Stimulated activated naive CD8-positive, alpha-beta T cell treated with anti-CD3 and anti-CD28 coated beads, Interleukin-15, amount 100 ng/mL, for 72 hours (primary cell): ENCODE data around the gene EDIL3.

ENCODE experiments used
- ATAC-seq: fragments of 150-1000 bp; cut with Tn5 transposase; 2 replicates; pipeline ENCODE4 v1.10.0; 2021; ENCODE audit warnings: mild to moderate bottlenecking, moderate library complexity
- DNase-seq, 2 donors: peaks; one replicate each; pipeline ENCODE4 v3.0.0; 2021 to 2022
- H3K27ac Mint-ChIP-seq, 2 donors: one replicate each; pipeline ENCODE4 v1.8.0; 2022; ENCODE audit warnings: mild to moderate bottlenecking in 2 of 2, mixed read lengths in 2 of 2, moderate library complexity in 2 of 2
- H3K27me3 Mint-ChIP-seq: one replicate; pipeline ENCODE4 v1.8.0; 2022; ENCODE audit warnings: mixed read lengths
- H3K4me1 Mint-ChIP-seq: one replicate; pipeline ENCODE4 v1.8.0; 2022; ENCODE audit warnings: mild to moderate bottlenecking, mixed read lengths
- H3K4me3 Mint-ChIP-seq, 2 donors: one replicate each; pipeline ENCODE4 v1.8.0; 2022; ENCODE audit warnings: mild to moderate bottlenecking in 2 of 2, mixed read lengths in 2 of 2, moderate library complexity in 1 of 2
- H3K9me3 Mint-ChIP-seq, 2 donors: one replicate each; pipeline ENCODE4 v1.8.0; 2022; ENCODE audit warnings: mixed read lengths in 2 of 2

EDIL3 gene

GRCh38 chr5:84137541-84137940 is 247.1 kb downstream of the EDIL3 start:
- no peak overlapping the region for H3K27ac Mint-ChIP-seq
- DNase-seq = no peak
- H3K9me3 Mint-ChIP-seq = no peaks in the 10 kb centered on the region
- H3K4me1 Mint-ChIP-seq = no peaks in the 10 kb centered on the region
- no peak overlapping the region for H3K4me3 Mint-ChIP-seq
- ATAC-seq = no peak
- H3K27me3 Mint-ChIP-seq = no peaks in the 10 kb centered on the region

DNA sequence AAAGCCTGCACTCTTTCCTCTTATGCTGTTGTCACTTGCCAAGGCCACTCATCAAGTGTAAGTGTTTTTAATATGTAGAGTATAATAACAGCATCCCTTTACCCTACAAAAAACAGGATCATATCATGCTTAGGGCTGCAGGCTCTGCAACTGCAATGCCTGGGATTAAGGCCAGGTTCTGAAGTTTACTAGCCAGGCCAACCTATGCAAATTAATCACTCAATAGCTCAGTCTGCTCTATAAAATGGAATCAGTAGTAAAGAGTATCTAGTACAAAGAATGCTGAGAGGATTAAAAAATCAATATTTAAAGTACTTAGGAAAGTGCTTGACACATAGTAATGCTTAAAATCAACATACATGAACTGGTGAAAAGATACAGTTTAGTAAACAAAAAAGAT is 253.3 kb downstream of the EDIL3 start:
- ATAC-seq = no peak
- no peak for DNase-seq
- Mint-ChIP-seq H3K27me3 (no peaks in the 10 kb centered on the region), H3K4me1 (no peaks in the 10 kb centered on the region), H3K4me3 (no peak overlapping the region), H3K9me3 (no peaks in the 10 kb centered on the region), H3K27ac (no peak overlapping the region)

DNA sequence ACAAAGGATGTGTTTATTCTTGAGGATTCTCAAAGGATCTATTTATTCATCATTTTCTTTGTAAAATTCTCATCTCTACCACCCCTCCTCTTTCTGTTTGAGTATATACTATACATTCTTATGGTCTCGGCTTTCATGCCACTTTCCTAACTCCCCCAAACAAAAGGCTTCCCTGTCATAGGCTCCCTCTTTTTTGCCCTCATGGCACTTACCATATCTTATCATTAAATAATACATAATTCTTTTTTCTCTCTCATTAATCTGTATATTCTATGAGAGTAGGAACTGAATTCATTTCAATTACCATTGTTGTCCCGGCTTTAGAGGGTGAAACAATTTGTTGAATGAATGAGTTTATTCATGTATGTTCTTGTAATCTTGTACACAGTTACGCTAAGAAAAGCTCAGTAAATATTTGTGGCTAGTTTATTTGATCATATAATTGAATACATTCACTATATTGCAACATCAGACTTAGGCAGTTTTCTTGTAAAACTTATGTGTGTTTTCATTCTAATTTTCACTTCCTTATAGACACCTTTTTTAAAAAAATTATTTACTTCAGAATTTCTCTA is 254.6 kb downstream of the EDIL3 start:
- no peak for ATAC-seq
- no peak overlapping the region for H3K27ac Mint-ChIP-seq
- no peaks in the 10 kb centered on the region for H3K27me3 Mint-ChIP-seq
- H3K9me3 Mint-ChIP-seq = no peaks in the 10 kb centered on the region
- no peak overlapping the region for H3K4me3 Mint-ChIP-seq
- no peaks in the 10 kb centered on the region for H3K4me1 Mint-ChIP-seq
- DNase-seq = no peak

- DNase-seq (no peak), ATAC-seq (no peak)
- Mint-ChIP-seq H3K4me1 (no peaks in the 10 kb centered on the region), H3K4me3 (no peak overlapping the region), H3K27me3 (no peaks in the 10 kb centered on the region), H3K9me3 (no peaks in the 10 kb centered on the region), H3K27ac (no peak overlapping the region)
These were observed 259.5 kb downstream of the EDIL3 start for GRCh38 chr5:84125216-84125615.

DNA sequence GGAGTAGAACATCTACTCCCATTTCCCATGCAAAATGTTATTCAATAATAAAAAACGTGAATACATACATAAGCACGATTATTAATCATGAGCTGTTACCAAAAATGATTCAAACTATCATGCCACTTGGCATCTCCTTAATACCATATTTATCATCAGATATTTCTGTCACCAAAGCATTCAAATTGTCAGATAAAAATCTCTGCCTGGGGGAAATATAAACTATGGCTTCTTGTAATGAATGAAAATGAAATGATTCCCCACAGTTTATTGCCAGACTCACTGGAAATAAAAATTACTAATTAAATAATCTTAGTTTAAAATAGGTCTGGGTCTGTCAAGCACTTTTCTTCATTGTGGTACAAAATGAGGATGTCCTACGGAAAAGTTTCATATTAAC is 265.4 kb downstream of the EDIL3 start:
- no peak for ATAC-seq
- no peaks in the 10 kb centered on the region for H3K27me3 Mint-ChIP-seq
- no peaks in the 10 kb centered on the region for H3K4me1 Mint-ChIP-seq
- no peaks in the 10 kb centered on the region for H3K9me3 Mint-ChIP-seq
- no peak overlapping the region for H3K4me3 Mint-ChIP-seq
- no peak overlapping the region for H3K27ac Mint-ChIP-seq
- no peak for DNase-seq

GRCh38 chr5:84118551-84118950 is 266.1 kb downstream of the EDIL3 start:
- ATAC-seq = no peak
- no peaks in the 10 kb centered on the region for H3K9me3 Mint-ChIP-seq

DNA sequence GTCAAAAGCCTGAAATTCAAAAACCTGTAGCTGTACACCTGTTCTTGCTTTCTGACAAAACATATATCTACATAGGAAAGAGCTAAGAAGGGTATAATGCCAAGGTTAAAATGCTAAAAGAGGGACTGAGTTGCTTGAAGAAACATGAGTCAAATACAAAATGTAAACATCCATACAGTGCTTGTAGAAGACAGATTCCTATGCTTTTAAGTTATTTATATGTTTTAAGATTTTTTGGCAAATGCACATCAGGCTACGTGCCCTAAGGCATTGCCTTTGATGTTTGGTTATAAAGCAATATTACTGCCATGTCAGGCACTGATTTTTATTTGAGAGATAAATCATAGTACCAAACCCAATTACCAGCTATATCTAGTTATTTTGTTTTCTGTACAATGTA is 269.0 kb downstream of the EDIL3 start:
- no peak for ATAC-seq
- peaks cover 0 to 6% of the 10 kb centered on the region in 2 donors for H3K9me3 Mint-ChIP-seq

More at GRCh38 chr5:84118551-84118950, 266.1 kb downstream of the EDIL3 start:
- Mint-ChIP-seq H3K27ac (no peak overlapping the region), H3K4me1 (no peaks in the 10 kb centered on the region), H3K4me3 (no peak overlapping the region), H3K27me3 (no peaks in the 10 kb centered on the region)
- DNase-seq = no peak

DNA sequence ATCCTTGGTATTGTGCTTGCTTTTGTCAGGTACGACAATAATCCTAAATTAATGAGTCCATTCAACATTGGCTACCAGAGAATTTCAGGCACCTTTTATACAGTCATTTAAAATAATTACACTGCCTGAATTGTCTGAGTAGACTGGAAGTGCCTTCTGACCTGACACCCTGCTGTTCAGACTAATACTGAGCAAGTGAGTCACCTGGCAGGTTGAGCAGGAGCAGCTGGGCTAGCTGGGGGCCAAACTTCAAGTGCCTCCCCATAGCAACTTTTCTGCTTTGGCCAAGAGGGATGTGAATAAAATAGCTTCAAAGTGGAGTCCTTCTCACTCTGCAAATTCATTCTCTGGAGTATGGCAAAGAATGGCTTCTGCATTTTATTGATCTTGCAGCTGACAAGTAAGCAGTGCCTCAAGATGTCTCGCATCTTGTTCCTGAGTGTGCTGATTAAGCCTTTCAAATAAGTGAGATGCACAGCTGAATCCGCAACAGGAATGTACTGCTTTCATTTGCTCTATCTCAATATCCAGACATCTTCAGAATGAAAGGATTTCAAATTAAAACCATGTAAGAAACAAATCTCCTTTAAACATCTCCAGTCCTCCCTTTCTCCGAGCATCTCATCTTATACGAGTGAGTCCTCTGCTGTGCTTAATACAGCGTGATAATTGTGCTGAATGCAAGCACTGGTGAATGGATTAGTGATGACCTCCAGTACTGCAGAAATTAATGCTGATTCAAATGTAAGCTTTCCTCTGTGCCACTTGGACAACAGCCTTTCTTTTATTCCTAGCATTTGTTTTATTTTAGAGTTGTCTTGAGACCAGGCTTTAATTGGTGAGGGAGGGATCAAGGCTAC is 271.2 kb downstream of the EDIL3 start:
- H3K4me3 Mint-ChIP-seq = no peak overlapping the region
- ATAC-seq (no peak), DNase-seq (no peak)
- H3K4me1 Mint-ChIP-seq = no peaks in the 10 kb centered on the region
- no peaks in the 10 kb centered on the region for H3K27me3 Mint-ChIP-seq
- H3K9me3 Mint-ChIP-seq = peaks cover 0 to 6% of the 10 kb centered on the region in 2 donors
- H3K27ac Mint-ChIP-seq = no peak overlapping the region

More for the DNA sequence above, 269.0 kb downstream of the EDIL3 start:
- Mint-ChIP-seq H3K4me1 (no peaks in the 10 kb centered on the region), H3K27ac (no peak overlapping the region), H3K27me3 (no peaks in the 10 kb centered on the region), H3K4me3 (no peak overlapping the region)
- DNase-seq = no peak

DNA sequence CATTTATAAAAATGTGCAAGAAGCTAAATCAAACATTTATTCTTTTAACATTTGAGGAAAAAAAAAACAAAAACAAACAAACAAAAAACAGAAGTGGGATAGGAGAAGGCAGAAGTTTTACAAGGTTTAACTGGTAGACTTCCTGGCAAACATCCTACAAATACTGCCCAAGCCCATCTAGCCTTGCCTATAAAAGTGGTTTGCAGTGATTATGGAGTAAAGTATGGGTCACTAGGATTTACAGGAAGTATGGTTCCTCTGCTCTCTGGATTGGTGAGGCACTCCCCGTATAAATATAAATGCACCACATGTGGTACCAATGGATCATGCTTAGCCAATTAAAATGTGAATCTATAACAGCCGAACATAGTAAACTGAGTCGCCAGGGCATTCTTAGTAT is 291.9 kb downstream of the EDIL3 start:
- Mint-ChIP-seq H3K4me1 (no peaks in the 10 kb centered on the region), H3K4me3 (no peak overlapping the region), H3K9me3 (no peaks in the 10 kb centered on the region), H3K27me3 (no peaks in the 10 kb centered on the region), H3K27ac (no peak overlapping the region)
- ATAC-seq (no peak), DNase-seq (no peak)

DNA sequence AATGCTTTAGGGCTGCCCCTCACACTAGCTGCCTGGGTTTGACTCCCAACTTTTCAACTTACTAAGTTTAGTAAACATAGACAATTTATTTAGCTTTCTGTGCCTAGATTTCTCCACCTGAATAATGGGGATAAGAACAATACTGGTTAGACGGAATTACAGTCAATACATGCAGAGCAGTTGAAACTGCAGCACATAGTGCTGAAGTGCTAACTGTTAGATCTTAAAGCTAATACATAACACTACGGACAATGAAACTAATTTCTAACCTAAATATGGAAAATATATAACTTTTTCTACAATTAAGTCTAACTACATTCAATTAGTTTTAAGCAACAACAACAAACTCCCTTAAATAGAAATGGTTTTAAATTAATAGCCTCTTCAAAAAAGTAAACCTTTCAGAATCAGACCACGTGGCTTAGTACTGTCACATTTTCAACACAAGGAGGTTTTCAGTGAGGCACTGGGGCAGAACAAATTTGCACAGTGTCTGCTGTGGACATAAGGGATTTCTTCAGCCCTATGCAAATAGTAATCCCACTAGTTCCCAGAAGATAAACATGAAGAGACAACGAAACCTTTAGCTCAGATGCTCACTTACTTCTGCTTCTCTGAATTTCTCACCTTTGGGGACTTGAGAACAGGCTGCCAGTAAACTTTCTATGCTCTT is 293.4 kb downstream of the EDIL3 start:
- H3K27me3 Mint-ChIP-seq = no peaks in the 10 kb centered on the region
- no peaks in the 10 kb centered on the region for H3K4me1 Mint-ChIP-seq
- ATAC-seq = no peak

DNA sequence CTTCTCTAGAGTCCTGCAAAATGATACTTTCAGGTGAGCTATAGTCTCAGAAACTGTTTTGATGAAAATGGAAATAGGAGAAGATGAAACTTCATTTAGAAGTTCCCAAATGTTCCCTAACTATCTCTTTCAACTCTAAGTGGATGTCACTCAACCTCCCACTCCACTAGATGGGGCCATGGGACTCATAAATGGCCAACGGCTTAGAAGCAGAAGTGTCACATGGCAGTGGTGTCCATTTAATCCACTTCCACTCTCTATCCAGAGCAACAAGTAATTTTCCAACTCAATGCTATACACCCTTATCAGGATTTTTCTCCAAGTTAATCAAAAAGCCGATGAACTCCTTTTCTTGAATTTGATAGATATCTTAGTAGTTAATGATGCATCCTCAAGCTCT is 295.7 kb downstream of the EDIL3 start:
- no peak for DNase-seq
- Mint-ChIP-seq H3K4me1 (no peaks in the 10 kb centered on the region), H3K27me3 (no peaks in the 10 kb centered on the region), H3K9me3 (no peaks in the 10 kb centered on the region), H3K27ac (no peak overlapping the region), H3K4me3 (no peak overlapping the region)
- no peak for ATAC-seq

More for the DNA sequence above, 293.4 kb downstream of the EDIL3 start:
- Mint-ChIP-seq H3K9me3 (no peaks in the 10 kb centered on the region), H3K4me3 (no peak overlapping the region), H3K27ac (no peak overlapping the region)
- no peak for DNase-seq

- Mint-ChIP-seq H3K27ac (no peak overlapping the region), H3K4me3 (no peak overlapping the region), H3K27me3 (no peaks in the 10 kb centered on the region), H3K4me1 (no peaks in the 10 kb centered on the region), H3K9me3 (no peaks in the 10 kb centered on the region)
- no peak for ATAC-seq
- no peak for DNase-seq
These were observed 298.2 kb downstream of the EDIL3 start for GRCh38 chr5:84086511-84086910.

- ATAC-seq (no peak), DNase-seq (no peak)
- Mint-ChIP-seq H3K9me3 (peaks cover 0 to 7% of the 10 kb centered on the region in 2 donors), H3K4me1 (no peaks in the 10 kb centered on the region), H3K4me3 (no peak overlapping the region), H3K27me3 (no peaks in the 10 kb centered on the region), H3K27ac (peak overlapping the region in 1 of 2 donors; percentile 93)
These were observed 299.2 kb downstream of the EDIL3 start for GRCh38 chr5:84085387-84086041.

- H3K4me3 Mint-ChIP-seq = no peak overlapping the region
- H3K27me3 Mint-ChIP-seq = no peaks in the 10 kb centered on the region
- DNase-seq = no peak
- no peak overlapping the region for H3K27ac Mint-ChIP-seq
- H3K4me1 Mint-ChIP-seq = no peaks in the 10 kb centered on the region
- no peak for ATAC-seq
- H3K9me3 Mint-ChIP-seq = peaks cover 4 to 7% of the 10 kb centered on the region in 2 donors
These were observed 303.8 kb downstream of the EDIL3 start for GRCh38 chr5:84080908-84081307.

- ATAC-seq = no peak
- Mint-ChIP-seq H3K9me3 (no peaks in the 10 kb centered on the region), H3K27me3 (no peaks in the 10 kb centered on the region)
These were observed 312.3 kb downstream of the EDIL3 start for GRCh38 chr5:84072339-84072738.

More at GRCh38 chr5:84072339-84072738, 312.3 kb downstream of the EDIL3 start:
- Mint-ChIP-seq H3K4me3 (no peak overlapping the region), H3K4me1 (no peaks in the 10 kb centered on the region), H3K27ac (no peak overlapping the region)
- no peak for DNase-seq
